ENCODE results near the gene SAXO1.
A peak's percentile ranks its signal among the peaks of the same experiment; 100 is the strongest.

SAXO1 gene

GRCh38 chr9:19048966-19049916 lies 16.2 kb upstream of the SAXO1 start, which contains the start of gene RRAGA:
Gene RRAGA (plus strand): TSS chr9:19049427. CDS start chr9:19049660, 233 bp downstream.
- TF ChIP-seq ZNF274 (IDR thresholded peaks at IDR 0.05; ENCODE audit: low read depth, low read length) = no peak
- TF ChIP-seq SUZ12 (IDR thresholded peaks at IDR 0.05; ENCODE audit: extremely low read depth, insufficient read depth, insufficient read length) = no peak
- TF ChIP-seq YY1 (IDR thresholded peaks at IDR 0.05; ENCODE audit: insufficient read depth, insufficient read length) = peak; percentile 81
- DNase-seq (ENCODE audit: low read depth, low spot score) = peak; percentile 97

GRCh38 chr9:19036611-19037010 lies 3.6 kb upstream of the SAXO1 start:
- H3K9ac ChIP-seq (ENCODE audit: insufficient read length, low read depth) = no peak overlapping the region
- H3K9me3 ChIP-seq (ENCODE audit: insufficient read depth, low read length) = peaks cover 21% of the 10 kb centered on the region; the same call in 1 of the 2 replicates
- no peak for TF ChIP-seq SUZ12 (IDR thresholded peaks at IDR 0.05; ENCODE audit: extremely low read depth, insufficient read depth, insufficient read length)
- TF ChIP-seq YY1 (IDR thresholded peaks at IDR 0.05; ENCODE audit: insufficient read depth, insufficient read length) = no peak
- TF ChIP-seq ZNF274 (IDR thresholded peaks at IDR 0.05; ENCODE audit: low read depth, low read length) = no peak
- H3K36me3 ChIP-seq (ENCODE audit: insufficient read depth, insufficient read length, low read length) = no peaks in the 10 kb centered on the region
- H3K4me1 ChIP-seq (ENCODE audit: insufficient read depth, insufficient read length) = no peaks in the 10 kb centered on the region
- no peaks in the 10 kb centered on the region for H3K27me3 ChIP-seq (ENCODE audit: insufficient read depth, insufficient read length)
- DNase-seq (ENCODE audit: low read depth, low spot score) = no peak
- no peak overlapping the region for H3K4me3 ChIP-seq (ENCODE audit: insufficient read length, low read depth)

More at GRCh38 chr9:19048966-19049916, 16.2 kb upstream of the SAXO1 start, which contains the start of gene RRAGA:
- no peaks in the 10 kb centered on the region for H3K27me3 ChIP-seq (ENCODE audit: insufficient read depth, insufficient read length)
- H3K9ac ChIP-seq (ENCODE audit: insufficient read length, low read depth) = peak within 1 kb of the TSS; percentile 96
- peaks cover 3% of the 10 kb centered on the region for H3K36me3 ChIP-seq (ENCODE audit: insufficient read depth, insufficient read length, low read length)
- H3K9me3 ChIP-seq (ENCODE audit: insufficient read depth, low read length) = no peaks in the 10 kb centered on the region
- no peaks in the 10 kb centered on the region for H3K4me1 ChIP-seq (ENCODE audit: insufficient read depth, insufficient read length)
- H3K4me3 ChIP-seq (ENCODE audit: insufficient read length, low read depth) = peak within 1 kb of the TSS; percentile 94

- Histone ChIP-seq H3K4me1 (ENCODE audit: insufficient read depth, insufficient read length) (no peaks in the 10 kb centered on the region), H3K27me3 (ENCODE audit: insufficient read depth, insufficient read length) (no peaks in the 10 kb centered on the region), H3K36me3 (ENCODE audit: insufficient read depth, insufficient read length, low read length) (no peaks in the 10 kb centered on the region), H3K9me3 (ENCODE audit: insufficient read depth, low read length) (peaks cover 16% of the 10 kb centered on the region; the same call in 1 of the 2 replicates), H3K4me3 (ENCODE audit: insufficient read length, low read depth) (no peak overlapping the region), H3K9ac (ENCODE audit: insufficient read length, low read depth) (no peak overlapping the region)
- no peak for DNase-seq (ENCODE audit: low read depth, low spot score)
- TF ChIP-seq YY1 (IDR thresholded peaks at IDR 0.05; ENCODE audit: insufficient read depth, insufficient read length) = no peak
- no peak for TF ChIP-seq ZNF274 (IDR thresholded peaks at IDR 0.05; ENCODE audit: low read depth, low read length)
- TF ChIP-seq SUZ12 (IDR thresholded peaks at IDR 0.05; ENCODE audit: extremely low read depth, insufficient read depth, insufficient read length) = no peak
These were observed 603 bp downstream of the SAXO1 start for GRCh38 chr9:19032406-19032805.

- Histone ChIP-seq H3K4me3 (ENCODE audit: insufficient read length, low read depth) (no peak overlapping the region), H3K4me1 (ENCODE audit: insufficient read depth, insufficient read length) (no peaks in the 10 kb centered on the region), H3K36me3 (ENCODE audit: insufficient read depth, insufficient read length, low read length) (no peaks in the 10 kb centered on the region), H3K9ac (ENCODE audit: insufficient read length, low read depth) (no peak overlapping the region), H3K9me3 (ENCODE audit: insufficient read depth, low read length) (peaks cover 4% of the 10 kb centered on the region; the same call in 1 of the 2 replicates), H3K27me3 (ENCODE audit: insufficient read depth, insufficient read length) (no peaks in the 10 kb centered on the region)
- no peak for DNase-seq (ENCODE audit: low read depth, low spot score)
- TF ChIP-seq SUZ12 (IDR thresholded peaks at IDR 0.05; ENCODE audit: extremely low read depth, insufficient read depth, insufficient read length) = no peak
- no peak for TF ChIP-seq ZNF274 (IDR thresholded peaks at IDR 0.05; ENCODE audit: low read depth, low read length)
- TF ChIP-seq YY1 (IDR thresholded peaks at IDR 0.05; ENCODE audit: insufficient read depth, insufficient read length) = no peak
These were observed 2.1 kb downstream of the SAXO1 start for GRCh38 chr9:19030899-19031298.

- Histone ChIP-seq H3K27me3 (ENCODE audit: insufficient read depth, insufficient read length) (no peaks in the 10 kb centered on the region), H3K4me3 (ENCODE audit: insufficient read length, low read depth) (no peak overlapping the region)
These were observed 4.1 kb downstream of the SAXO1 start for GRCh38 chr9:19028835-19029451.

GRCh38 chr9:19027825-19028224 lies 5.2 kb downstream of the SAXO1 start:
- H3K4me1 ChIP-seq (ENCODE audit: insufficient read depth, insufficient read length) = no peaks in the 10 kb centered on the region
- H3K27me3 ChIP-seq (ENCODE audit: insufficient read depth, insufficient read length) = no peaks in the 10 kb centered on the region
- no peak overlapping the region for H3K4me3 ChIP-seq (ENCODE audit: insufficient read length, low read depth)
- H3K9me3 ChIP-seq (ENCODE audit: insufficient read depth, low read length) = no peaks in the 10 kb centered on the region
- H3K36me3 ChIP-seq (ENCODE audit: insufficient read depth, insufficient read length, low read length) = no peaks in the 10 kb centered on the region
- no peak for TF ChIP-seq ZNF274 (IDR thresholded peaks at IDR 0.05; ENCODE audit: low read depth, low read length)
- TF ChIP-seq YY1 (IDR thresholded peaks at IDR 0.05; ENCODE audit: insufficient read depth, insufficient read length) = no peak
- no peak for DNase-seq (ENCODE audit: low read depth, low spot score)
- H3K9ac ChIP-seq (ENCODE audit: insufficient read length, low read depth) = no peak overlapping the region

More at GRCh38 chr9:19028835-19029451, 4.1 kb downstream of the SAXO1 start:
- no peak overlapping the region for H3K9ac ChIP-seq (ENCODE audit: insufficient read length, low read depth)
- DNase-seq (ENCODE audit: low read depth, low spot score) = peak; percentile 68
- no peaks in the 10 kb centered on the region for H3K36me3 ChIP-seq (ENCODE audit: insufficient read depth, insufficient read length, low read length)
- H3K4me1 ChIP-seq (ENCODE audit: insufficient read depth, insufficient read length) = no peaks in the 10 kb centered on the region
- H3K9me3 ChIP-seq (ENCODE audit: insufficient read depth, low read length) = no peaks in the 10 kb centered on the region
- no peak for TF ChIP-seq YY1 (IDR thresholded peaks at IDR 0.05; ENCODE audit: insufficient read depth, insufficient read length)
- no peak for TF ChIP-seq ZNF274 (IDR thresholded peaks at IDR 0.05; ENCODE audit: low read depth, low read length)
- no peak for TF ChIP-seq SUZ12 (IDR thresholded peaks at IDR 0.05; ENCODE audit: extremely low read depth, insufficient read depth, insufficient read length)

- DNase-seq (ENCODE audit: low read depth, low spot score) = no peak
- no peaks in the 10 kb centered on the region for H3K4me1 ChIP-seq (ENCODE audit: insufficient read depth, insufficient read length)
- H3K27me3 ChIP-seq (ENCODE audit: insufficient read depth, insufficient read length) = no peaks in the 10 kb centered on the region
- H3K9ac ChIP-seq (ENCODE audit: insufficient read length, low read depth) = no peak overlapping the region
- no peaks in the 10 kb centered on the region for H3K36me3 ChIP-seq (ENCODE audit: insufficient read depth, insufficient read length, low read length)
- H3K4me3 ChIP-seq (ENCODE audit: insufficient read length, low read depth) = no peak overlapping the region
- 0 out of 2 replicates have a peak, but pooled peaks cover 5% of the 10 kb centered on the region for H3K9me3 ChIP-seq (ENCODE audit: insufficient read depth, low read length)
- TF ChIP-seq ZNF274 (IDR thresholded peaks at IDR 0.05; ENCODE audit: low read depth, low read length) (no peak), SUZ12 (IDR thresholded peaks at IDR 0.05; ENCODE audit: extremely low read depth, insufficient read depth, insufficient read length) (no peak), YY1 (IDR thresholded peaks at IDR 0.05; ENCODE audit: insufficient read depth, insufficient read length) (no peak)
These were observed 6.6 kb downstream of the SAXO1 start for GRCh38 chr9:19026375-19026774.

Measured in NT2/D1 (cell line).